GM12878 (cell line): ENCODE results near the gene MSANTD4. TPM values are rescaled to one million over a fixed set of nuclear protein-coding genes. Genes with fewer than 3 reads are reported as not detected.
A peak's percentile ranks its signal among the peaks of the same experiment; 100 is the strongest.

Source experiments
- ATAC-seq: fragments of 200-7000 bp; cut with Tn5 transposase; 3 replicates; pipeline ENCODE4 v1.9.1; 2020; ENCODE audit warnings: mild to moderate bottlenecking, moderate library complexity
- BruUV-seq: library from RNA; stranded (reverse); fragments of 400-500 nt; replicated peaks from 2 replicates; lab custom pipeline; 2021; lab: Mats Ljungman, UMichigan
- CTCF ChIA-PET: fragments of 300-600 bp; sonication (Branson Sonifier 250); formaldehyde crosslinking; extraction: SDS; loops from one replicate; lab custom pipeline; 2021; ENCODE audit warnings: inconsistent platforms; lab: Yijun Ruan, JAX
- POLR2A ChIA-PET: fragments of 350-600 bp; formaldehyde crosslinking; extraction: SDS; loops from one replicate; lab custom pipeline; 2021; ENCODE audit warnings: inconsistent platforms; lab: Charles Lee
- RAD21 ChIA-PET: fragments of 300-600 bp; sonication (Branson Sonifier 250); formaldehyde crosslinking; loops from one replicate; lab custom pipeline; 2023; ENCODE audit warnings: antibody characterized with exemption; ENCODE audit not compliant: unreplicated experiment; lab: Charles Lee
- SMC1A ChIA-PET: fragments of 300-600 bp; sonication (Branson Sonifier 250); formaldehyde crosslinking; loops from one replicate; lab custom pipeline; 2023; ENCODE audit not compliant: unreplicated experiment, uncharacterized antibody; lab: Charles Lee
- DNase-seq: peaks from one replicate; pipeline ENCODE4 v3.0.0-alpha.2; 2011; ENCODE audit warnings: low read depth, low spot score
- FAIRE-seq: peaks from 3 replicates; lab custom pipeline; 2011; peaks lifted over from hg19 to GRCh38; lab: Jason Lieb, UNC
- H2AFZ ChIP-seq: 2 replicates; pipeline ENCODE4 v1.6.0; 2011; ENCODE audit warnings: low read depth, low read length, control low read depth; ENCODE audit not compliant: control insufficient read depth
- H3K27ac ChIP-seq: 2 replicates; pipeline ENCODE4 v1.5.1; 2011; ENCODE audit warnings: control low read depth; ENCODE audit not compliant: control insufficient read depth, insufficient read depth
- H3K27me3 ChIP-seq, 2 experiments: replicated peaks in 1 of 2; 2 replicates each; pipeline versions ENCODE4 v1.6.0 to v1.6.1; 2011; ENCODE audit warnings: low read length in 1 of 2; ENCODE audit not compliant: control insufficient read depth in 2 of 2, insufficient read depth in 2 of 2
- H3K36me3 ChIP-seq, 2 experiments: 2 replicates each; pipeline ENCODE4 v1.5.1; 2011; ENCODE audit warnings: low read length in 1 of 2; ENCODE audit not compliant: control insufficient read depth in 2 of 2, insufficient read depth in 2 of 2
- H3K4me1 ChIP-seq: 2 replicates; pipeline ENCODE4 v1.6.1; 2011; ENCODE audit warnings: mild to moderate bottlenecking, low read length, moderate library complexity, mixed read lengths; ENCODE audit not compliant: control insufficient read depth, insufficient read depth
- H3K4me2 ChIP-seq: 2 replicates; pipeline ENCODE4 v1.6.0; 2011; ENCODE audit warnings: control low read depth; ENCODE audit not compliant: control insufficient read depth, insufficient read depth
- H3K4me3 ChIP-seq: fragments of 200-600 bp; sonication (generic); 2 replicates; pipeline ENCODE4 v1.5.1; 2016
- H3K79me2 ChIP-seq: 2 replicates; pipeline ENCODE4 v1.6.0; 2011; ENCODE audit warnings: low read length; ENCODE audit not compliant: control insufficient read depth, insufficient read depth
- H3K9ac ChIP-seq: 2 replicates; pipeline ENCODE4 v1.8.0; 2011; ENCODE audit warnings: low read length, control low read depth, mixed read lengths; ENCODE audit not compliant: control insufficient read depth, insufficient read depth
- H3K9me3 ChIP-seq: replicated peaks from 3 replicates; pipeline ENCODE4 v1.5.1; 2011; ENCODE audit warnings: mild to moderate bottlenecking, low read length; ENCODE audit not compliant: control insufficient read depth, insufficient read depth
- H4K20me1 ChIP-seq: 2 replicates; pipeline ENCODE4 v1.6.0; 2011; ENCODE audit not compliant: control insufficient read depth, insufficient read depth
- ASH2L ChIP-seq: fragments of 300-600, 200-600 bp; sonication (generic); IDR thresholded peaks from 2 replicates; pipeline ENCODE4 v1.6.1; 2017; ENCODE audit warnings: low read depth, mild to moderate bottlenecking, borderline replicate concordance
- BRCA1 ChIP-seq: IDR thresholded peaks from 2 replicates; pipeline ENCODE4 v1.6.1; 2011; ENCODE audit warnings: low read depth, low read length, improper control_type of control experiment
- CBX3 ChIP-seq: fragments of 200-600 bp; sonication (generic); IDR thresholded peaks from 2 replicates; pipeline ENCODE4 v1.6.1; 2016; ENCODE audit warnings: low read depth, borderline replicate concordance
- ETV6 ChIP-seq, 2 experiments: fragments of 450-650 bp in 1 of 2; IDR thresholded peaks in 1 of 2; conservative IDR thresholded peaks in 1 of 2; 2 replicates each; pipeline ENCODE4 v1.6.1; 2014; ENCODE audit warnings: antibody characterized with exemption in 1 of 2, borderline replicate concordance in 1 of 2, low read depth in 1 of 2, mild to moderate bottlenecking in 1 of 2, moderate library complexity in 1 of 2
- HDAC6 ChIP-seq: fragments of 200-600 bp; sonication (generic); IDR thresholded peaks from one replicate; pipeline ENCODE4 v1.8.0; 2017; ENCODE audit warnings: antibody characterized with exemption; ENCODE audit not compliant: unreplicated experiment
- IRF4 ChIP-seq: IDR thresholded peaks from 2 replicates; pipeline ENCODE4 v1.6.1; 2011; ENCODE audit warnings: low read depth, low read length
- LARP7 ChIP-seq: fragments of 450-650 bp; IDR thresholded peaks from 2 replicates; pipeline ENCODE4 v1.6.1; 2017; ENCODE audit warnings: mild to moderate bottlenecking
- MEF2A ChIP-seq: IDR thresholded peaks from 2 replicates; pipeline ENCODE4 v1.6.1; 2011; ENCODE audit warnings: low read depth, mild to moderate bottlenecking, low read length, moderate library complexity; ENCODE audit not compliant: insufficient read depth
- NFXL1 ChIP-seq: fragments of 450-650 bp; IDR thresholded peaks from 2 replicates; pipeline ENCODE4 v1.6.1; 2017; ENCODE audit warnings: antibody characterized with exemption, mild to moderate bottlenecking, borderline replicate concordance
- PAX5 ChIP-seq: IDR thresholded peaks from 2 replicates; pipeline ENCODE4 v1.6.1; 2011; ENCODE audit warnings: low read depth, low read length, borderline replicate concordance
- RCOR1 ChIP-seq: conservative IDR thresholded peaks from 2 replicates; pipeline ENCODE4 v1.6.1; 2012; ENCODE audit warnings: low read depth, low read length, improper control_type of control experiment
- REST ChIP-seq: IDR thresholded peaks from 2 replicates; pipeline ENCODE4 v1.6.1; 2012; ENCODE audit warnings: mild to moderate bottlenecking, low read depth, low read length
- SUZ12 ChIP-seq: fragments of 200-600 bp; sonication (generic); IDR thresholded peaks from one replicate; pipeline ENCODE4 v1.6.1; 2018; ENCODE audit warnings: antibody characterized with exemption, mild to moderate bottlenecking; ENCODE audit not compliant: unreplicated experiment
- TAF1 ChIP-seq: IDR thresholded peaks from 2 replicates; pipeline ENCODE4 v1.6.1; 2011; ENCODE audit warnings: mild to moderate bottlenecking, low read depth, low read length, borderline replicate concordance
- ZNF207 ChIP-seq: fragments of 450-650 bp; IDR thresholded peaks from 2 replicates; pipeline ENCODE4 v1.6.1; 2014; ENCODE audit warnings: antibody characterized with exemption, mild to moderate bottlenecking, borderline replicate concordance
- in situ Hi-C: fragments of 300-500 bp; cut with MboI; formaldehyde crosslinking; loops from 9 replicates; pipeline ENCODE4 v1.14.3; 2018; ENCODE audit warnings: mixed read lengths
- intact Hi-C: fragments of 100-400 bp; cut with micrococcal nuclease; formaldehyde crosslinking; loops from one replicate; pipeline ENCODE4 v1.14.2; 2022; ENCODE audit not compliant: unreplicated experiment
- polyA plus RNA-seq, 11 experiments: library from polyadenylated mRNA; depleted of rRNA in 4 of 11; unstranded in 6 of 11; stranded (reverse) in 5 of 11; fragments of >200 nt; fragmentation: Nextera tagmentation in 4 of 11; fragmentation: Illumina TruSeq in 1 of 11; extraction: Ambion mirVana in 4 of 11; extraction: Trizol in 1 of 11; gene quantifications; 1 replicate in 1 of 11; 2 replicates in 10 of 11; pipeline versions ENCODE4 v1.2.1 to v1.2.3, GENCODE V29; 2011 to 2016; ENCODE audit warnings: inconsistent platforms in 2 of 11, missing spikeins in 2 of 11, low read depth in 1 of 11
- total RNA-seq, 4 experiments: library from RNA; depleted of rRNA in 3 of 4; stranded (reverse); fragments of >200 nt in 3 of 4; fragmentation: Illumina TruSeq in 1 of 4; extraction: Trizol in 1 of 4; gene quantifications; 2 replicates each; pipeline versions ENCODE4 v1.2.1 to v1.2.3, GENCODE V29; 2013 to 2021
- TF ChIP-seq, protein P1 (sequence below): fragments of 450-650 bp; IDR thresholded peaks from 2 replicates; pipeline ENCODE4 v1.6.1; 2016; ENCODE audit warnings: mild to moderate bottlenecking
- TF ChIP-seq, protein P2 (sequence below): fragments of 450-650 bp; IDR thresholded peaks from 2 replicates; pipeline ENCODE4 v1.6.1; 2016; ENCODE audit warnings: mild to moderate bottlenecking
- TF ChIP-seq, protein P3 (sequence below): IDR thresholded peaks from 2 replicates; pipeline ENCODE4 v1.6.1; 2011; ENCODE audit warnings: low read depth, mild to moderate bottlenecking, low read length, moderate library complexity, borderline replicate concordance; ENCODE audit errors: extremely low read depth

MSANTD4 gene
- total and polyA plus RNA-seq, 10 of the 15 experiments (the other 5 are each of a cell fraction or from before 2014, with no cell fraction given): 8.7 to 23.9 (median 16.0) TPM

DNA sequence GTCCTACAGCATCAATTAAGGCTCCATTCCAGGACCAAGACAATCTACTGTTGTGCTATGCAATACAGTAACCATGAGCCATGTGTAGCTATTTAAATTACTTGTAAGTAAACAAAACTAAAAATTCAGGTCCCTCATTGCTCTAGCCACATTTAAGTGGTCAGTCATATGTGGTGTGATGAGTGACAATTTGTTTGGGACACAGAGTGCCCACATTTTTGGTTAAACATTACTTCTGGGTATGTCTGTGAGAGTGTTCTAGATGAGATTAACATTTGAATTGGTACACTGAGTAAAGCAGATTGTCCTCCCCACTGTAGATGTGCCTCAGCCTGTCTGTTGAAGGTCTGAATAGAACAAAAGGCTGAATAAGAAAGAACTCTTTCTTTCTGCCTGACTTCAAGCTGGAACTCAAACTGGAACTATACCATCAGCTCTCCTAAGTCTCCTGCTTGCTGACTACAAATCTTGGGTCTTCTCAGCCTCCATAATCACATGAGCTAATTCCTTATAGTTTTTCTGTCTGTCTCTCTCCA is 39.3 kb upstream of the MSANTD4 start:
- Histone ChIP-seq H2AFZ (no peak overlapping the region), H3K79me2 (no peaks in the 10 kb centered on the region), H4K20me1 (no peaks in the 10 kb centered on the region), H3K4me2 (no peak overlapping the region), H3K4me3 (no peak overlapping the region), H3K4me1 (peaks cover 7% of the 10 kb centered on the region; the same call in 1 of the 2 replicates), H3K9ac (no peak overlapping the region), H3K9me3 (no peaks in the 10 kb centered on the region; the same call in 2 of the 3 replicates), H3K27ac (no peak overlapping the region), H3K36me3 (no peaks in the 10 kb centered on the region), H3K27me3 (no peaks in the 10 kb centered on the region)
- no peak for DNase-seq
- POLR2A ChIA-PET: interaction anchor here (1.0 kb wide), 1 partner anchor 19 kb away, joined by 3 read pairs; no protein-coding TSS in a partner anchor
- intact Hi-C loops (no loop called here), in situ Hi-C loops (no loop called here)
- CTCF ChIA-PET: interaction anchor here (1.0 to 1.9 kb wide), 2 partner anchors 10 to 12 kb away, joined by 4 to 5 read pairs; no protein-coding TSS in a partner anchor
- no TSS peak for BruUV-seq
- ATAC-seq: peak; percentile 15
- RAD21 ChIA-PET: interaction anchor here (1.2 kb wide), 1 partner anchor 16 kb away, joined by 5 read pairs; the partner anchor contains the start of genes AASDHPPT and KBTBD3
- FAIRE-seq: no peak
- SMC1A ChIA-PET: interaction anchor here (0.7 to 1.1 kb wide), 3 partner anchors 14 to 53 kb away, joined by 3 to 6 read pairs (median 3); partner anchors contain the start of genes AASDHPPT and KBTBD3
- TF ChIP-seq PAX5 (no peak), HDAC6 (no peak), TAF1 (no peak), NFXL1 (no peak), BRCA1 (no peak), LARP7 (no peak), RCOR1 (no peak), REST (no peak), CBX3 (no peak), MEF2A (no peak), SUZ12 (no peak), ZNF207 (no peak), IRF4 (no peak), ETV6 (conservative IDR thresholded peaks at IDR 0.05 in 1 of 2, IDR thresholded peaks at IDR 0.05 in 1 of 2; ENCODE audit: borderline replicate concordance in 1 of 2, low read depth in 1 of 2) (no peak), ASH2L (no peak)
- TF ChIP-seq, protein P1, sequence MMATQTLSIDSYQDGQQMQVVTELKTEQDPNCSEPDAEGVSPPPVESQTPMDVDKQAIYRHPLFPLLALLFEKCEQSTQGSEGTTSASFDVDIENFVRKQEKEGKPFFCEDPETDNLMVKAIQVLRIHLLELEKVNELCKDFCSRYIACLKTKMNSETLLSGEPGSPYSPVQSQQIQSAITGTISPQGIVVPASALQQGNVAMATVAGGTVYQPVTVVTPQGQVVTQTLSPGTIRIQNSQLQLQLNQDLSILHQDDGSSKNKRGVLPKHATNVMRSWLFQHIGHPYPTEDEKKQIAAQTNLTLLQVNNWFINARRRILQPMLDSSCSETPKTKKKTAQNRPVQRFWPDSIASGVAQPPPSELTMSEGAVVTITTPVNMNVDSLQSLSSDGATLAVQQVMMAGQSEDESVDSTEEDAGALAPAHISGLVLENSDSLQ: no peak
- TF ChIP-seq, protein P2, sequence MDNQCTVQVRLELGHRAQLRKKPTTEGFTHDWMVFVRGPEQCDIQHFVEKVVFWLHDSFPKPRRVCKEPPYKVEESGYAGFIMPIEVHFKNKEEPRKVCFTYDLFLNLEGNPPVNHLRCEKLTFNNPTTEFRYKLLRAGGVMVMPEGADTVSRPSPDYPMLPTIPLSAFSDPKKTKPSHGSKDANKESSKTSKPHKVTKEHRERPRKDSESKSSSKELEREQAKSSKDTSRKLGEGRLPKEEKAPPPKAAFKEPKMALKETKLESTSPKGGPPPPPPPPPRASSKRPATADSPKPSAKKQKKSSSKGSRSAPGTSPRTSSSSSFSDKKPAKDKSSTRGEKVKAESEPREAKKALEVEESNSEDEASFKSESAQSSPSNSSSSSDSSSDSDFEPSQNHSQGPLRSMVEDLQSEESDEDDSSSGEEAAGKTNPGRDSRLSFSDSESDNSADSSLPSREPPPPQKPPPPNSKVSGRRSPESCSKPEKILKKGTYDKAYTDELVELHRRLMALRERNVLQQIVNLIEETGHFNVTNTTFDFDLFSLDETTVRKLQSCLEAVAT: no peak
- TF ChIP-seq, protein P3, sequence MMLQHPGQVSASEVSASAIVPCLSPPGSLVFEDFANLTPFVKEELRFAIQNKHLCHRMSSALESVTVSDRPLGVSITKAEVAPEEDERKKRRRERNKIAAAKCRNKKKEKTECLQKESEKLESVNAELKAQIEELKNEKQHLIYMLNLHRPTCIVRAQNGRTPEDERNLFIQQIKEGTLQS: no peak
